Activated CD4-positive, alpha-beta T cell treated with anti-CD3 and anti-CD28 coated beads, Interleukin-2, amount 10 ng/mL, durations not matched to agents 7 days and 5 days (primary cell): ENCODE results near the gene DNAJA1. TPM values are rescaled to one million over a fixed set of nuclear protein-coding genes. Genes with fewer than 3 reads are reported as not detected.

Source experiments
- CTCF ChIA-PET: fragments of 350-600 bp; sonication (Branson Sonifier 250); formaldehyde crosslinking; loops from one replicate; lab custom pipeline; 2021; ENCODE audit warnings: antibody characterized with exemption; lab: Charles Lee
- POLR2A ChIA-PET: fragments of 350-600 bp; sonication (Branson Sonifier 250); formaldehyde crosslinking; loops from one replicate; lab custom pipeline; 2021; ENCODE audit warnings: antibody characterized with exemption; lab: Charles Lee
- DNase-seq: peaks from one replicate; pipeline ENCODE4 v3.0.0-alpha.2; 2020
- H3K27ac Mint-ChIP-seq: one replicate; pipeline ENCODE4 v1.8.0; 2021; ENCODE audit warnings: mild to moderate bottlenecking, moderate library complexity, mixed read lengths
- H3K27me3 Mint-ChIP-seq: one replicate; pipeline ENCODE4 v1.8.0; 2021; ENCODE audit warnings: mixed read lengths
- H3K36me3 Mint-ChIP-seq: one replicate; pipeline ENCODE4 v1.8.0; 2021; ENCODE audit warnings: low read depth, mixed read lengths
- H3K4me1 Mint-ChIP-seq: one replicate; pipeline ENCODE4 v1.8.0; 2021; ENCODE audit warnings: mixed read lengths
- H3K4me3 Mint-ChIP-seq: one replicate; pipeline ENCODE4 v1.8.0; 2021; ENCODE audit warnings: mild to moderate bottlenecking, moderate library complexity, mixed read lengths
- H3K9me3 Mint-ChIP-seq: one replicate; pipeline ENCODE4 v1.8.0; 2021; ENCODE audit warnings: mixed read lengths
- total RNA-seq, 2 experiments: library from RNA; stranded (reverse); gene quantifications; one replicate each; pipeline ENCODE4 v1.2.3, GENCODE V29; 2021

Gene DNAJA1
- total RNA-seq, 2 experiments from 2014 or later: 159 to 180 TPM

DNA sequence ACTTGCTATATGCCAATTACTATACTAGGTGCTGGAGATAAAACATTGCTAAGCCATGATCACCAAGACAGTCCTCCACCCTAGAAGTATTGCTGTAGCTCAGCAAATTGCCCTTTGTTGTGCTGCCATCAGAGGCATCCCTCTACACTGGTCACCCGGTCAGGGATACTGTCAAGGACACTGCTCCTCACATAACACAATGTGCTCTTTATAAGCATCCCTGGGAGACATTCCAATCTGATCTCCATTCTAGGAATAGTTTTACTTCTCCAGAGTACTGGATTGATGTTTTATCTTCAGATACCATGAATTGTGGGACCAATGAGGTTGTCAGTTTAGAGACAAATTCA lies 10.4 kb upstream of the DNAJA1 start:
- Mint-ChIP-seq H3K4me1 (no peaks in the 10 kb centered on the region), H3K27ac (no peak overlapping the region), H3K36me3 (no peaks in the 10 kb centered on the region), H3K27me3 (no peaks in the 10 kb centered on the region), H3K4me3 (no peak overlapping the region), H3K9me3 (no peaks in the 10 kb centered on the region)
- no peak for DNase-seq
- POLR2A ChIA-PET: no interaction called here
- CTCF ChIA-PET: interaction anchor here (0.6 kb wide), 3 partner anchors 18 to 1047 kb away, joined by 4 read pairs; no protein-coding TSS in a partner anchor

DNA sequence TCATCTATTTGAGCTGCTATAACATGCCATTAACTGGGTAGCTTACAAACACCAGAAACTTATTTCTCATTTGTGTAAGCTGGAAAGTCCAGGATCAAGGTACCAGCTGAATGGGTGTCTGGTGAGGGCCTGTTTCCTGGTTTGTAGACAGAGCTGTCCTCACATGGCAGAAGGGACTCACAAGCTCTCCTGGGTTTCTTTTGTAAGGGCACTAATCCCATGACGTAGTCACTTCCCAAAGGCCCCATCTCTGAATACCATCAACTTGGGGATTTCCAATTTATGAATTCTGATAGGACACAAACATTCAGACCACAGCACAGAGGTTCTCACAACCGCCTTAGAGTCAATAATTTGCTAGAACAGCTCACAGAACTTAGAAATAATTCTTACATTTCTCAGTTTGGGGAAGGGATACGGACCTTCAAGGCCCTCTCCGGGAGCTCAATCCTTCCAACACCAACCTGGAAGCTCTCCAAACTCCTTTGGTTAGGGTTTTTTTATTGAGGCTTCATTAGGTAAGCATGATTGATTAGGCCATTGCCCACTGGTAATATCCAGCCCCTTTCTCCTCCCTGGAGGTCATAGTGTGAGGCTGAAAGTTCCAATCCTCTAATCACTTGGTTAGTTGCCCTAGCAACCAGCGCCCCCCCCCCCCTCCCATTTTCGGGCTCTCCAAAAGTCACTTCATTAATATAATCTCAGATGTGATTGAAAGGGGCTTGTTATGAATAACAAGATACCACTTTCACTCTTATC lies 7.6 kb upstream of the DNAJA1 start:
- Mint-ChIP-seq H3K27me3 (no peaks in the 10 kb centered on the region), H3K36me3 (peaks cover 10% of the 10 kb centered on the region)

GRCh38 chr9:33019797-33020196 lies 5.3 kb upstream of the DNAJA1 start:
- H3K4me1 Mint-ChIP-seq: peaks cover 29% of the 10 kb centered on the region
- H3K4me3 Mint-ChIP-seq: no peak overlapping the region
- POLR2A ChIA-PET: no interaction called here
- H3K27me3 Mint-ChIP-seq: no peaks in the 10 kb centered on the region
- CTCF ChIA-PET: interaction anchor here (0.6 kb wide), 1 partner anchor 139 kb away, joined by 3 read pairs; no protein-coding TSS in a partner anchor
- no peaks in the 10 kb centered on the region for H3K9me3 Mint-ChIP-seq
- H3K27ac Mint-ChIP-seq: no peak overlapping the region
- DNase-seq: no peak
- H3K36me3 Mint-ChIP-seq: peaks cover 21% of the 10 kb centered on the region

More for the DNA sequence above, 7.6 kb upstream of the DNAJA1 start:
- ChIA-PET POLR2A (no interaction called here), CTCF (interaction anchor here (0.6 to 1.1 kb wide), 3 partner anchors 9 to 208 kb away, joined by 3 to 5 read pairs (median 3); no protein-coding TSS in a partner anchor)
- Mint-ChIP-seq H3K9me3 (no peaks in the 10 kb centered on the region), H3K27ac (no peak overlapping the region), H3K4me3 (no peak overlapping the region), H3K4me1 (peaks cover 9% of the 10 kb centered on the region)
- no peak for DNase-seq

GRCh38 chr9:33022303-33022702 lies 2.8 kb upstream of the DNAJA1 start:
- Mint-ChIP-seq H3K4me1 (peaks cover 42% of the 10 kb centered on the region), H3K27me3 (no peaks in the 10 kb centered on the region), H3K27ac (peak overlapping the region; percentile 41), H3K9me3 (no peaks in the 10 kb centered on the region), H3K4me3 (no peak overlapping the region), H3K36me3 (peaks cover 36% of the 10 kb centered on the region)
- ChIA-PET CTCF (interaction anchor here (0.6 kb wide), 1 partner anchor 98 kb away, joined by 4 read pairs; no protein-coding TSS in a partner anchor), POLR2A (no interaction called here)
- no peak for DNase-seq

DNA sequence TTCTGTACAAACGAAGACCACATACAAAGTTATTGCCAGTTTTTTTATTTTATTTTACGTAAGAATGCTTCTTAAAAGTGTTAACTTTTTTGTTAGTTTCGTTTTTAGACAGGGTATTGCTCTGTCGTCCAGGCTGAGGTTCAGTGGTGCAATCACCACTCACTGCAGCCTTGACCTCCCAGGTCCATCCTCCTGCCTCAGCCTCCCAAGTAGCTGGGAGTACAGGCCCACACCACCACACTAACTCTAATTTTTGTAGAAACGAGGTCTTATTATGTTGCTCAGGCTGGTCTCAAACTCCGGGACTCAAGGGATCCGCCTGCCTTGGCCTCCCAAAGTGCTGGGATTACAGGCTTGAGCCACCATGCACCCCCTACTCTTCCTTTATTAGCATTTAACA lies 2.3 kb upstream of the DNAJA1 start:
- peak overlapping the region; percentile 25 for H3K27ac Mint-ChIP-seq
- no peaks in the 10 kb centered on the region for H3K27me3 Mint-ChIP-seq
- no peaks in the 10 kb centered on the region for H3K9me3 Mint-ChIP-seq
- H3K4me1 Mint-ChIP-seq: peaks cover 45% of the 10 kb centered on the region
- ChIA-PET POLR2A (no interaction called here), CTCF (interaction anchor here (0.6 kb wide), 1 partner anchor 98 kb away, joined by 4 read pairs; no protein-coding TSS in a partner anchor)
- H3K36me3 Mint-ChIP-seq: peaks cover 36% of the 10 kb centered on the region
- peak overlapping the region; percentile 25 for H3K4me3 Mint-ChIP-seq
- no peak for DNase-seq

DNA sequence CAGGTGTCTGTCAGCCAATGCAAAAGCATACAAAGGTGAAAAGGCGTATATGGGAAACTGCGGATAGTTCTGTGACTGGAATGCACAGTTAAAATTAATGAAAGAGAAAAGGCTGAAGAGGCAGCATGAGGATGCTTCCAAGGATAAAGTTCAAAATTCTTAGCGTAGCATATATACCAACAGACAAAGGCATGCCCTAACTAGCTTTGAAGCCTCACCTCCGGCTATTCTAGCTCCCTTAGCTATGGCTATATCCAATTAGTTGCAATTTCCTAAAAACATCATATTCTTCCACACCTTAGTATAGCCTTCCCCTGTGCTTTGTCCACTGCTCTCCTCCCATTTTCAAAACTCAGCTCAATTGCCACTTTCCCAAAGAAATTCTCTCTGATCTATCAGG lies 1.4 kb upstream of the DNAJA1 start:
- Mint-ChIP-seq H3K4me3 (peak overlapping the region; percentile 98), H3K9me3 (no peaks in the 10 kb centered on the region), H3K27ac (peak overlapping the region; percentile 95), H3K36me3 (peaks cover 44% of the 10 kb centered on the region), H3K27me3 (no peaks in the 10 kb centered on the region), H3K4me1 (peaks cover 53% of the 10 kb centered on the region)
- ChIA-PET POLR2A (no interaction called here), CTCF (interaction anchor here (1.4 to 1.6 kb wide), 3 partner anchors 203 to 240 kb away, joined by 3 to 4 read pairs (median 3); partner anchors contain the start of gene BAG1)
- no peak for DNase-seq

DNA sequence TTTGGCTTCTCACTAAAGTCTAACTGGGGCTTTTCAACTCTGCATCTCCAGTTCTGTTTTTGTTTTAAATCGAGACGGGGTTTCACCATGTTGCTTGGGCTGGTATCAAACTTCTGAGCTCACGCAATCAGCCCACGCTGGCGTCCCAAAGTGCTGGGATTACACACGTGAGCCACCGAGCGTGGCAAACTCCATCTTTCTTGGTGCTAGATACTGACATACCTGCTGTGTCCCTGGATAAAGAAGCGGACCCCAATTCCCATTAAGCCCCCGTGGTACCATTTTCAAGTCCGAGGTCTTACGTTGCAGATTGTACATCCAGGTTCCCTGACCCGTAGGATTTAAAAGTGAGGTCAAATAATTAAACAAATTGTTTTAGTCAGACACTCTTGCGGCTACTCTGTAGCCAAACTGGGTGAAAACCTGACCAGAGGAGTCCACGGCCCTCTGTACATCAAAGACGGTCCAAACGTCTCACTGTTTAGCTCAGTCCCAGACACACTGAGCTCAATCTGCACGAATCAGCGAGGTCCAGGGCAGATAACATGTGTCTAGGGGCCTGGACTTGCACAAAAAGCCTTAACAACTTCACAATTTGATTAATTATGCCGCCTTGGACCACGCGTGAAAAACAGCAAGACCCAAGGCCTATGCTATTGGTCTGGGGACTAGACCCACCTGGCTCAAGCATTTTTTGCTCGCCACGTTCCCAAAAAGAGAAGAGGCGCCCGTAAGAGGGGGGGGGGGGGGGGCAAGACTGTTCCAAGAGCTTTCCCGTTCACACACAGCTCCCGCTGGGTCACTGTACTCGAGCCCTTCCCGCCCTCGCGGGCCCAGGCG lies 727 bp upstream of the DNAJA1 start:
- ChIA-PET POLR2A (interaction anchor here (0.7 to 1.1 kb wide), 5 partner anchors 12 to 472 kb away, joined by 3 to 5 read pairs (median 5); partner anchors contain the start of genes SMIM27 and TOPORS), CTCF (interaction anchor here (0.6 to 1.6 kb wide), 6 partner anchors 9 to 239 kb away, joined by 3 to 4 read pairs (median 4); partner anchors contain the start of gene BAG1)
- Mint-ChIP-seq H3K4me1 (peaks cover 60% of the 10 kb centered on the region), H3K27ac (peak overlapping the region; percentile 95), H3K4me3 (peak overlapping the region; percentile 98), H3K9me3 (no peaks in the 10 kb centered on the region), H3K36me3 (peaks cover 51% of the 10 kb centered on the region), H3K27me3 (no peaks in the 10 kb centered on the region)
- DNase-seq: peak; percentile 14

GRCh38 chr9:33025572-33026342 lies 684 bp downstream of the DNAJA1 start:
- Mint-ChIP-seq H3K36me3 (peaks cover 54% of the 10 kb centered on the region), H3K27me3 (no peaks in the 10 kb centered on the region), H3K9me3 (no peaks in the 10 kb centered on the region), H3K27ac (peak overlapping the region; percentile 95), H3K4me1 (peaks cover 69% of the 10 kb centered on the region), H3K4me3 (peak overlapping the region; percentile 98)
- ChIA-PET POLR2A (interaction anchor here (0.6 to 1.1 kb wide), 3 partner anchors 14 to 169 kb away, joined by 3 to 5 read pairs (median 4); no protein-coding TSS in a partner anchor), CTCF (interaction anchor here (1.1 to 2.6 kb wide), 2 partner anchors 119 to 428 kb away, joined by 3 to 5 read pairs; no protein-coding TSS in a partner anchor)
- DNase-seq: peak; percentile 85

DNA sequence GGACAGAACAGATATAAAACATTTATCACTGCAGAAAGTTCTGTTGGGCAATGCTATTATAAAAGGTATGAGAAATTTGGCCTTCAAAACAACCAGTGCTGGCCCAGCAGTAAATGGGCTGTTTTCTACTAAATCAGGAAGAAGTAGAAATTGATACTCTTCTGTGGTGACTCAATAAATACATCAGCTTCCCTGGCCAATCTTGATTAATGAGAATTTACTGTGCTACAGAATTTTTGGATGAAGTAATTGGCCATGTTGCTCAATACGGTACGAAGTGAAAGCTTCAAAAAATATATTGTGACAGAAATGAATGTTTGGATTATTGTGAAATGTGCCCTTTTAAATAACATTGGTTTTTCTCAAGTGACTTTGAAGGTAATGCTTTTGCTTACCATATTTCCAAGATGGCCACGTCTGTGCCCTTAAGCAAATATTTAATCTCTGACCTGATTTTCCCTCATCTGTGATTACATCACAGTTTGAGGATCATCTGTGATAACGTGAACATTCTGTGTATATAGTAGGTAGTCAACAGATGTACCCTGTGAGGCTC lies 4.2 kb downstream of the DNAJA1 start:
- ChIA-PET CTCF (interaction anchor here (1.3 kb wide), 1 partner anchor 20 kb away, joined by 3 read pairs; no protein-coding TSS in a partner anchor), POLR2A (no interaction called here)
- no peak for DNase-seq
- Mint-ChIP-seq H3K4me1 (peaks cover 66% of the 10 kb centered on the region), H3K9me3 (no peaks in the 10 kb centered on the region), H3K27ac (peak overlapping the region; percentile 46), H3K36me3 (peaks cover 70% of the 10 kb centered on the region), H3K27me3 (no peaks in the 10 kb centered on the region), H3K4me3 (no peak overlapping the region)

DNA sequence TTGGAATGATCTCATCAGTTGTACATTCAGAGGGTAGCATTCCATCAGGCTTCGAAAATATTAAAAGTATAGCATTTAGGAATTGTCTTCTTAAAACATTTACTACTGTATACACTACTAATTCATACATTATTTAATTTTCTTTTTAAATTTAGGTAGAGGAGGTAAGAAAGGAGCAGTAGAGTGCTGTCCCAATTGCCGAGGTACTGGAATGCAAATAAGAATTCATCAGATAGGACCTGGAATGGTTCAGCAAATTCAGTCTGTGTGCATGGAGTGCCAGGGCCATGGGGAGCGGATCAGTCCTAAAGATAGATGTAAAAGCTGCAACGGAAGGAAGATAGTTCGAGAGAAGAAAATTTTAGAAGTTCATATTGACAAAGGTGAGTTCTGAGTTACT lies 5.2 kb downstream of the DNAJA1 start:
- Mint-ChIP-seq H3K4me1 (peaks cover 65% of the 10 kb centered on the region), H3K4me3 (no peak overlapping the region), H3K36me3 (peaks cover 77% of the 10 kb centered on the region), H3K9me3 (no peaks in the 10 kb centered on the region), H3K27ac (no peak overlapping the region), H3K27me3 (no peaks in the 10 kb centered on the region)
- DNase-seq: no peak
- ChIA-PET POLR2A (interaction anchor here (0.6 kb wide), 1 partner anchor 9 kb away, joined by 3 read pairs; no protein-coding TSS in a partner anchor), CTCF (interaction anchor here (1.3 kb wide), 1 partner anchor 19 kb away, joined by 3 read pairs; no protein-coding TSS in a partner anchor)

- no peaks in the 10 kb centered on the region for H3K9me3 Mint-ChIP-seq
- DNase-seq: no peak
- H3K36me3 Mint-ChIP-seq: peaks cover 80% of the 10 kb centered on the region
- no peak overlapping the region for H3K27ac Mint-ChIP-seq
- H3K4me1 Mint-ChIP-seq: peaks cover 54% of the 10 kb centered on the region
- ChIA-PET POLR2A (no interaction called here), CTCF (no interaction called here)
- no peaks in the 10 kb centered on the region for H3K27me3 Mint-ChIP-seq
- no peak overlapping the region for H3K4me3 Mint-ChIP-seq
These were observed 7.2 kb downstream of the DNAJA1 start for GRCh38 chr9:33032292-33032691.
